Left lobe of liver (tissue), 2 donors: ENCODE results near the gene CMIP. TPM values are rescaled to one million over a fixed set of nuclear protein-coding genes. Genes with fewer than 3 reads are reported as not detected.
A peak's percentile ranks its signal among the peaks of the same experiment; 100 is the strongest.

ENCODE experiments used
- ATAC-seq: fragments of 200-7000 bp; cut with Tn5 transposase; one replicate; pipeline ENCODE4 v1.9.1; 2020; ENCODE audit warnings: mild to moderate bottlenecking, moderate library complexity
- DNase-seq: peaks from one replicate; pipeline ENCODE4 v3.0.0-alpha.2; 2020; ENCODE audit warnings: low spot score
- total RNA-seq: library from RNA; stranded (reverse); gene quantifications from one replicate; pipeline ENCODE4 v1.2.1, GENCODE V29; 2021
- donor health status: DM: no; HTN: no; CAD: no; lungs with moderate emphysema.
- donor health status: DM: no; HTN: yes; CAD: no.

Gene CMIP
- total RNA-seq, 1 donor from 2014 or later: 15.4 TPM

DNA sequence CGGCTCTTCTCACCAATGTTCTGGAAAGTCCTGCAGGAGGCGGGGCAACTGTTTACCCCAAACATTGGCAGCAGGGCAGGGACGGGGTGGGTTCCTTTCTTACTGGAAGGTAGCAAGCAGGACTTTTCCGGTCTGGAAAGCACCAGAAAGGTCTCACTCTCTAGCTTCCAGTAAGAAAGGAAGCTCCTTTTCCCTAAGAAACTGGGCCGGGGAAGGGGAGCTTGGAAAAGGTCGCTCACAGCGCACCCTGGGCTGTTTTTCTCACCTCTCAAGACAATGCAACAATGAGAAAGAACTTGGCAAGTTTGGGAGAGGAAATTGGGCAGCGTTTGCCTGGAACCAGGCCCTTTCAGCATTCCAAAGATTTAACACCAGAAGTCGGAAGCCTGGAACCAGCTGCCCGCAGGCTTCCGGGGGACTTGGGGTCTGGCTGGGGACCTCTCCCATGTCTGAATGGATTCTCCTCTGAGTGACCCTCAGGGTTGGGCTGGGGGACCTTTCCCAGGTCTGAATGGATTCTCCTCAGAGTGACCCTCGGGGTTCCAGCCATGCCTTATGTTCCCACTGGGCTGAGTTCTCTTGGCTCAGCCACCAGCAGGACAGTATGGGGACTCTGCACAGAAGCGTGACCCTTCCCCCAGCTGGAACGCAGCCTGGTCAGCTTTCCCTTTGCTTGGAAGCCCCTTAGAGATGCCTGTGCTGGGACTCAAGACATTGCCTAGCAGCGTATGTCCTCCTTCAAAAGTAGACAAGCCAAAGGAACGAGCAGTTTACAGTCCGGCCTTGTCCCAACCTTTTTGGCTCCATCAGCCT is 167.9 kb downstream of the CMIP start:
- peak; percentile 21 for ATAC-seq
- DNase-seq: no peak

DNA sequence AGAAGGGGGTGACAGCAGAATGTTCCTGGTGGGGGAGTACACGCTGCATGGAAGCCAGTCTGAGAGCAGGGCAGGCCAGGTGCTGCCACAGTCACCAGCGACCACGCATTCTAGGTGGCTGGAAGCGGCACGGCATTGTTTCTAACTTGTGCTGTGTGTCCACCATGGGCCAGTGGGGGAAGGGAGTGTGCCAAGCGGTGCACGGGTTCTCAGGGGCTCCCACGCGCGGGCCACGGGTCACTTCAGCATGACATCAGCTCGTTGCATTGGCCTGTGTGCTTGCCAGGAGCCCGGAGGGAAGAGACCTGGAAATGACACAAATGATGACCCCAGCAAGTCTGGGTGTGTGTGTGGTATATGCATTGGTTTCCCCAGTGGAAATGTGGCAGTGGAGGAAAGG is 169.6 kb downstream of the CMIP start:
- ATAC-seq (no peak), DNase-seq (no peak)

DNA sequence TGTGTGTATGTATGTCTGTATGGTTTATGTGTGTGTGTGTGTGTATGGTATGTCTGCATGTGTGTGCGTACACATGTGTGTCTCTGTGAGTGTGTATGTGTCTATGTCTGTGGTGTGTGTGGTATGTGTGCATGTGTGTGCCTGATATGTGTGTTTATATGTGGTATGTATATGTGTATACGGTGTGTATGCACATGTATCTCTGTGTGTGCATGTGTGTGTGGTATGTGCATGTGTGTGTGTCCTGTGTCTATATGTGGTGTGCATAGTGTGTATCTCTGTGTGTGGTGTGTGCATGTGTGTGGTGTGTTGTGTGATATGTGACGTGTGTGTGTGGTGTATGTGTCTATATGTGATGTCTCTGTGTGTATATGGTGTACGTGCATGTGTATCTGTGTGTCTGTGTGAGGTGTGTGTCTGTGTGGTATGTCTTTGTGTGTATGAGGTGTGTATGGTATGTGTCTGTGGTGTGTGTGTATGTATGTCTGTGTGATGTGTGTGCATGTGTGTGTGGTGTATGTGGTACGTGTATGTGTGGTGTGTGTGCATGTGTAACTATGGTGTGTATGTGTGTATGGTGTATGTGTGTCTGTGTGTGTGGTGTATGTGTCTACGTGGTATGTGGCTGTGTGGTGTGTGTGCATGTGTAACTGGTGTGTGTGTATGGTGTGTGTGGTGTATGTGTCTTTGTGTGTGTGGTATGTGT is 170.2 kb downstream of the CMIP start:
- DNase-seq: no peak
- no peak for ATAC-seq

DNA sequence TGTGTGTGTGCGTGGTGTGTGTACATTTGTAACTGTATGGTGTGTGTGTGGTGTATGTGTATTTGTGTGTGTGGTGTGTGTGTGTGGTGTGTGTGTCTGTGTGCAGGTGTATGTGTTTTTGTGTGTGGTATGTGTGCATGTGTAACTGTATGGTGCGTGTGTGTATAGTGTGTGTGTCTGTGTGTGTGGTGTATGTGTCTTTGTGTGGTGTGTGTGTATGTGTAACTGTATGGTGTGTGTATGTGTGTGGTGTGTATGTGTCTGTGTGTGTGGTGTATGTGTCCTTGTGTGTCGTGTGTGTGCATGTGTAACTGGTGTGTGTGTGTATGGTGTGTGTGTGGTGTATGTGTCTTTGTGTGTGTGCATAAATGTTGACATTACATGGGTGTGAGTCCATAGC is 170.8 kb downstream of the CMIP start:
- no peak for ATAC-seq

DNA sequence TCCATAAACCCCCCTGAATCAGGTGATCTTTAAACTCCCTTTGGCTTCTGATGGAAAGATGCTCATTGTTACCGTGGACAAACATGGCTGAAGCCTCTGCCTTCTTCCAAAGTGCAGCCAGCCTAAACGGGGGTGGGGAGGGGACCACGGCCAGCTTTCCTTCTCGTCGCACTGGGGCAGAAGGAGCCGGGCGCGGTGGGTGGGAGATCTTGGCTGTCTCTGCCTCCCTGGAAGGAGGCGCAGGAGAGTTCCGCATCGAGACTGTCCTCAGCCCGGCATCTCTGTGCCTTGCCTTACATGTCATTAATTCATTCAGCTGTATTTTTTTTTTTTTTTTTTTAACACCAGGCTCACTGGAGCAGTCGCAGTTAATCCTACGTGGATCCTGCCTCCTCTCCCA is 171.2 kb downstream of the CMIP start:
- DNase-seq: no peak

More for the DNA sequence above, 170.8 kb downstream of the CMIP start:
- no peak for DNase-seq

DNA sequence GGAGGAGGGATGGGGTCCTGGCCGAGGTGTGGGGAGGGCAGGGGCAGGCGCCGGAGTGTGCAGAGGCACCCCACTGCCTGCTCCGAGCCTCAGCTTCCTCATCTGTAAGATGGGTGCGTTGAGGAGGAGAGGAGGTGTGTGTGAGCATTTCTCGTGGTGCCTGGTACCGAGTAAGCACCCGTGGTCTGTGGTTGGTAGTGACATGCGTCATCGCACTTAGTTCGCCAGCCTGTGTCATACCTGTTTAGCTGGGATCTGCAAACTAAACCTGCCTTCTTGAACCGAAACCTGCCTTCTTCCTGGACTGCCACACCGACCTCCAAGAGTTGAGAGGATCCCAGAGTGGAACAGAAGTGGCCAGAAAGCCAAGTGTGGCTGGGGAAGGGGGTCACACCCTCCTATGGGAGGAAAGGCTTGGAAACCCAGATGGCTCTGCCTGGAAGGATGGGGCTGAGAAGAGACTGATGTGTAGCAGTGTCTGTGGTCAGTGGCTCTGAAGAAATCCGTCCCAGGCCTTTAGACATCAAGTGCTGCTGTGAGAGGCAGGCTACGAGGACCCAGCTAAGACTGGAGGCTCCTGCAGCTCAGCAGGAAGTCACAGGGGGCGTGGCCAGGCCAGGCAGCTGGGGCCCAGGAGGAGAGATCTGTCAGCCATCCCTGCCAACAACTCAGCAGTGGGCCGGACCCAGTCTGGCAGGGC is 171.9 kb downstream of the CMIP start:
- ATAC-seq: peak; percentile 16
- DNase-seq: no peak

More for the DNA sequence above, 171.2 kb downstream of the CMIP start:
- ATAC-seq: no peak

DNA sequence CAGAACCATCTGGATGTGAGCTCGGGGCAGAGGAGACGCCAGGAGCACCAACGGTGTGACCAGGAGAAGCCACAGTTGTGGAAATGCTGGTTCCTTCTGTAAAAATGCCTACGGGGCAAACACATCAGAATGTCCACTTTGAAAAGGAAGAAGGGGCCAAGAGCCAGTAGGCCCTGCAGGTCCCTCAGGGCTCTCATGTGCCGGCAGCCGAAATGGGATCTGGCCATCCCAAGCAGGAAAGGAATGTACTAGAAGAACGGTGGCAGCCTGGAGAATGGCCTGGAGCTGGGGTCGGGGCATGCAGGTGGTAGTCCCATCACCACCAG is 172.4 kb downstream of the CMIP start:
- ATAC-seq: no peak
- DNase-seq: no peak

DNA sequence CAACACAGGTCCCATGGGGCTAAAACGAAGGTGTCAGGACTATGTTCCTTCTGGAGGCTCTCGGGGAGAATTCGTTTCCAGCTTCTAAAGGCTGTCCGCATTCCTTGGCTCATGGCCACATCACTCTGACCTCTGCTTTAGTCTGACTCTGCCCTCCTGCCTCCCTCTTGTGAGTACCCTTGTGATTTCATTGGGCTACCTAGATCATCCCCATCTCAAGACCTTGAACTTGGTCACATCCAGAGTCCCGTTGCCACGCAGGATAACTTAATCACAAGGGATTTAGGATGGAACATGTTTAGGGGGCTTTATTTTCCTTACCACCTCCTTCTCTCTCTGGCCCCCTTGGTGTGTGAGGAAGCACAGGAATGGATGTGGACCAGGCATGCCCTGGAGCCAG is 173.6 kb downstream of the CMIP start:
- ATAC-seq (peak; percentile 4), DNase-seq (no peak)

DNA sequence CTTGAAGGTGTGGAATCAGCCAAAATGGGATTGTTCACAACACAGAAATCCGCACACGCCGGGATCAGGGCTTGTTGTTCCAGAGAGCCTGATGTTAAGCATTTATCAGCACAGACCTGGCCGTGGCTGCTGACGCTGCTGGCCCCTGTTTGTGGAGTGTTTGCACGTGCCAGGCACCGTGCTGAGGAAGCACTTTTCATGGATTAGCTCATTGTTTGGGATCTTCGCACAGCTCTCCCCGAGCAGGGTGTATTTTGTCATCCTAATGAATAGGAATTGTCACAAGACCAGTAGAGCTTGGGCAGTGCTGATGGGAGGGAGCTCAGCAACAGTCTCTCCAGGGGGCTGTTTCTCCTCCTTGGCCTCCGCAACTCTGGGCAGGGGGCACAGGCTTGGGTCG is 174.1 kb downstream of the CMIP start:
- ATAC-seq (peak; percentile 65), DNase-seq (peak; percentile 60)

DNA sequence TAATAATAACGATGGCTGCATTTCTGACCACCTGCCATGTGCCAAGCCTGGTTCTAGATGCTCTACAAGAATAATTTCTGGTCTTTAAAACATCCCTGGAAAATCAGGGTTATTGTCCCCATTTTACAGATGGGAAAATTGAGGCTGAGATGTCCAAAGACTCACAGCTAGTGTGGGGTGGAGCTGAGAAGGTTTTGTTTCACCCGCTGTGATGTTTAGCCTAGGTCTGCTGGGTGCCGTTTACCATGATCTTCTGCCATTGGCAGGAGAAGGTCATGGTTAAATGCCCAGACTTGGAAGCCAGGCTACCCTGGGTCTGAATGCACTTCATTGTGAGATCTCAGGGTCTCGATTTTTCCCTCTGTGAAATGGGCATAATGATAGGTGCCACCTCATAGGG is 175.4 kb downstream of the CMIP start:
- DNase-seq: no peak

DNA sequence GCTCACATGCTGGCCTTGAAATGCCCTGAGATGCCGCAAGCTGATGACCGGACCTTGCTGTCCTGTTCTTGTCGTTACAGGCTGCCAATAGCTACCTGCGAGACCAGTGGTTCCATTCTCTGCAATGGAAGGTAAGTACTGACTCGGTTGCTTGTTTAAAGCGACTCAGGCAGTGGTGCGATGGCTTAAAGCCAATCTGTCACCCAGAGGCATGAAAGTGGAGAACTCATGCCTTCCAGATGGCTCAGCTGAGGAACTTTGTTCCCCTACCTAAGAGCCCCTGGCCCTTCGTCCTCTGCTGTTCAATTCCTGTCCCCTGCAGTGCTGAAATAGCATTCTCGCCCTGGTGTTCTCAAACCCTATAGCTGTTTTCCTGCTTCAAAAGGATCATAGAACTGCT is 176.2 kb downstream of the CMIP start:
- no peak for DNase-seq

More for the DNA sequence above, 175.4 kb downstream of the CMIP start:
- no peak for ATAC-seq

DNA sequence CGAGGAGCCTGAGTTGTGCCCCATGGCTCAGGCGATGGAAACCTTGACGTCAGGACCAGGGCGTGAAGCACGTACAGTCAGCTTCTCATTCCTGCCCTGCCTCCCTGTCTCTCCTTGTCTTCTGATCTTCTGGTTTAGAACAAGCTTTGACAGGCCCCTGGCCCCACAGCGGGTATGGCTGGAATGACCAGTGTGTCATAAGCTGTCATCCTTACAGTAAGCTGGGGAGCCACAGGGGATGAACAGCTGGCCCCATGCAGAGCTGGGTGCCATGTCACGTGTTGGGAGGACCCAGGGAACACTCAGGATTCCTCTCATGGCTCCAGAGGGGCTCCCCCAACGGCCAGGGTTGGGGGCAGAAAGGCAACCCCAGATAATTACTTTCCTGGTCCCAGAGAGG is 176.9 kb downstream of the CMIP start:
- DNase-seq: no peak
- ATAC-seq: no peak

More for the DNA sequence above, 176.2 kb downstream of the CMIP start:
- no peak for ATAC-seq

DNA sequence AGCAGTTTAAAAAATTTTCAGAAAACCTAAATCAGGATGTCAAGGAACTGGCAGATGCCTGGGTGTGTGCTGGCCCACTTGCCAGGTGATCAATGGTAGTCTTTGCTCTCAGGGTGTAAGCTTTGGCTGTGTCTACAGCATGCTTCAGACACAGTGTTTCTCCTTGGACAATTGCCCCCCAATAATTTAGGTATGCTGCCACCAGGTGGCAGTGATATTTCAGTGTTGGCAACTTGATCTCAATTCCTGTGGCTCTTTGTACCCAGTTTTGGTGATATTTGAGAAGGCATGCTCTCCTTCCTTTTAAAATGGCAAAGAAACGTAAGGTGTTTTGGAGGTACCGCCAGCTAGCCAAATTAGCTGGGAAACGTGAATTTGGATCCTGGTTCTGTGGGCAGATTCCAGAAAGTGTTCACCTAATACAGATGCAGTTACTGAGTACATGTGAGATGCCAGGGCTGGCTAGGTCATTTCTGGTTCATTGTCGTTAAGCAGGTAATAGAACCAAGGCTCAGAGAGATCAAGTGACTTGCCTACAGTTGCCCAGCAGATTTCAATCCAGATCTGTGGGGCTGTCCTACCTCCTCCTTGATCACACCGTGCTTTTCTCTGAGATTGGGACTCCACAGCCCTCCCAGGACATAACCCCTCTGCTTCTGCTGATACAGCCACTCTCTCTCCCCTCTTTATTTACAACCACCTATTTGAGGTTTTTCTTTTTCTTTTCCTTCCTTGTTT is 178.9 kb downstream of the CMIP start:
- DNase-seq (peak; percentile 58), ATAC-seq (peak; percentile 72)

DNA sequence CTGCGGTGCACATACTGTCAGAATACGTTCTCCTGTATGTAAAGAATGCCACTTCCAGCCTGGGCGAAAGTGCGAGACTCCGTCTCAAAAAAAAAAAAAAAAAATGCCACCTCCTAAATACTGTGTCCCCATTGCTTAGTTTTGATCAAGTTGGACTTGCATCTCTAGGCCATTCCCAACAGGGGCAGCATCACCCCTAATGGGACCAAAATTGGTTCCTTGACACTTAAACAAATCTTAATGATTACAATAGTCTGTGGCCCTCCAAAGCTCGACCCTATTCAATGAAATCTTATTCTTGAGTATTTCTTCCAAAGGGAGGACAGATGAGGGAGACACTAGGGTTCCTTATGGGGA is 179.8 kb downstream of the CMIP start:
- no peak for DNase-seq
- no peak for ATAC-seq

DNA sequence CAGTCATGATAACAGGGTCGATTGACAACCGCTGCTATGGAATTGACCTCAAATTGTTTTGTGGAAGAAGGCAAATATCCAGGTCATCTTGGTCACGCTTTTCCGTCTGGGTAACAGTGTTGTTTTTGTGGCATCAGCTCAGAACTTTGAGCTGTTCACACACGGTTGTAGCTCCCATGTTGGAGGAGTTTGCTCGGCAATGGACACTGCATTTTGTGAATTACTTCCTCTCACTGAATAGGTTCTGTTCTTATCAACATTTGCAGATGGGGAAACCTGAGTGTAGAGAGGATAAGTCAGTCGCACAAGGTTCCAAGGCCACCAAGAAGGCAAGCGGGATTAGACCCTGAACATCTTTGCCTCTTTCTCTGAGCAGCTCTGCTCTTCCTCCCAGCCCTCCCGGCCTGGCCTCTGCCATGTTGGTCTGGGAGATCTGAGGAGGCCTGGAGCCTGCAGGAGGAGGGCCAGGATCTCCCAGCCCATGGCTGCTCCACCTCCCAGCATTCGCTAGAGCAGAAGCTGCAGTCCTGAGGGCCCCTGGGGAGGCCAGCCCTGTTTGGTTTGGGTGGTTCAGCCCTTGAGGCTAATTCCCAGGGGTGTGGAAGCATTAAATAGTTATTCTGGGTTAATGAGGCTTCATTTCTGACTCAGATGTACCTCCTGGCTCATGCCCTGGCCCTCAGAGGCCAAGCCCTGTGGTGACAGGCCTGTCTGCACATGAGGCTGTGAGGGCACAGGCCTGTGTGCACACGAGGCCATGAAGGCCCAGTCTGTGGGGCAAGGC is 180.3 kb downstream of the CMIP start:
- peak; percentile 4 for ATAC-seq
- DNase-seq: no peak

DNA sequence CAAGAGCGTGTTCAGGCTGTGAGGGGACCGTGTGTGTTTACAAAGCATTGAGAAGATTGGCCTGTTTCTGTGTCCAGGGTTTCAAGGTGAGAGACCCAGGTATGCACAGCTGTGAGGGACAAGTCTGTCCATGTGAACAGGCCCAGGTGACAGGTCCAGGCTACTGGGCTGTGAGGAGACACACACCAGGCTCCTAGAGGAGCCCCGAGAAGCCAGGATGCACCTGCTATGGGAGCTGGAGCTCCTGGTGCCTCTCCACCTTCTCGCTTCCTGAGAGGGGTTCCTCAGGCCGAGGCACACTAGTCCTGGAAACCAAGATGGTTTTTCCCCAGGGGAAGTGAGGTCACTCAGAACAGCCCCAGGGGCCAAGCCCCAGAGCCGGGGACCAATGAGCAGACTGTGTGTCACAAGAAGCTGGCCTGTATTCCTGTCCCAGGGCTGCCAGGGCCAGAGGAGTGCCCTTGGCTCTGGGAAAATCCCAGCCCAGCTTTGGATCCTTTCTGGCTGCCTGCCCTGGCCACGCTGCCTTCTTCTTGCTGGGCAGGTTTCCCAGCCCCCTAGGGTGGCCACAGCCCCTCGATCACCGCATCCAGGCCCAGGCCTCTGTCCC is 181.0 kb downstream of the CMIP start:
- peak; percentile 78 for DNase-seq
- ATAC-seq: peak; percentile 84

DNA sequence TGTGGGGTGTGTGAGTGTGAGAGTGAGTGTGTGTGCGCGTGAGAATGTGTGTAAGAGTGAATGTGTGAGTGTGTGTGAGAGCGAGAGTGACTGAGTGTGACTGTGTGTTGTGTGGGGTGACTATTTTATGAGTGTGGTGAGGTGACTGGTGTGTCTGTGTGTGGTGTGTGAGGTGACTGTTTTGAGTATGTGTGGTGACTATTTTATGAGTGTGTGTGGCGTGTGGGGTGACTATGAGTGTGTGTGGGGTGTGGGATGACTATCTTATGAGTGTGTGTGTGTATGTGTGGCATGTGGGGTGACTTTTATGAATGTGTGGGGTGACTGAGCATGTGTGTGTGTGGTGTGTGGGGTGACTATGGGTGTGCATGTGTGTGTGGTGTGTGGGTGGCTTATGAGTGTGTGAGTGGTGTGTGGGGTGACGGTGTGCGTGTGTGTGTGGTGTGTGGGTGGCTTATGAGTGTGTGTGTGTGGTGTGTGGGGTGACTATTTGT is 181.6 kb downstream of the CMIP start:
- ATAC-seq: no peak
- no peak for DNase-seq

DNA sequence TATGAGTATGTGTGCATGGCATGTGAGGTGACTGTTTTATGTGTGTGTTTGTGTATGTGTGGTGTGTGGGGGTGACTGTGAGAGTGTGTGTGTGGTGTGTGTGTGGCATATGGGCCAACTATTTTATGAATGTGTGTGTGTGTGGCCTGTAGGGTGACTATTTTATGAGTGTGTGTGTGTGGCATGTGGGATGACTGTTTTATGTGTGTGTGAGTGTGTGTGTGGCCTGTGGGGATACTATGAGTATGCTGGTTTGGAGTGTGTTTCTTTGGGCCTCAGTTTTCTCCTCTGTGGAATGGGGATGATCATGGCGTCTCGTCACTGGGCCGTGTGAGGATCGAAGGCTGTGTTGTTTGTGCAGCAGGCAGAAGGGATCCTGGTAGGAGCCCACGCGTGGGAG is 182.4 kb downstream of the CMIP start:
- DNase-seq (no peak), ATAC-seq (no peak)

DNA sequence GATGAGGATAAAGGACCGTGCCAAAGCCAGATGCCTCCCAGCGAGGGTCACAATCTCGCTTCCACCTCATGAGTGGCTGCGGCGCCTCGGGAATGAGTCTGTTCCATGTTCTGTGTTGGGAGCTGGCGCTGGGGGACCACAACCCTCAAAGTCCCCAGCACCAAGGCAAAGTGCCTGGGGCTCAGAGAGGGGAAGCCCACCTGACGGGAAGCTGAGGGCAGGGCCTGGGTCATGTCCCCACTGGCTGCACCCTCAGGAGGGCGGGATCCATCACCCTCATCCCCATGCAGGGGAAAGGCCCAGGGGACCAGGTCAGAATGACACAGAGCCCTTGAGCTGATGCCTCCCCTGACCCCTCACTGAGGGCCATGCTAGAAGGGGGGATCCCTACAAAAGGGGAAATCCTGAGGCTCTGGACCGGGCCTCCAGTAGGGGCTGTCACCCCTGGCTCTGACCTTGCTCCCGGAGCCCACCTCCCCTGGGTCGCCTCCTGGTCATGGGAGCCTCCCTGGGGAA is 183.2 kb downstream of the CMIP start:
- DNase-seq (no peak), ATAC-seq (no peak)
